Measurements from ENCODE around the gene OR52D1. TPM values are rescaled to one million over a fixed set of nuclear protein-coding genes. Genes with fewer than 3 reads are reported as not detected.

OR52D1 gene
- total RNA-seq = not detected
- long read RNA-seq = 0 reads

DNA sequence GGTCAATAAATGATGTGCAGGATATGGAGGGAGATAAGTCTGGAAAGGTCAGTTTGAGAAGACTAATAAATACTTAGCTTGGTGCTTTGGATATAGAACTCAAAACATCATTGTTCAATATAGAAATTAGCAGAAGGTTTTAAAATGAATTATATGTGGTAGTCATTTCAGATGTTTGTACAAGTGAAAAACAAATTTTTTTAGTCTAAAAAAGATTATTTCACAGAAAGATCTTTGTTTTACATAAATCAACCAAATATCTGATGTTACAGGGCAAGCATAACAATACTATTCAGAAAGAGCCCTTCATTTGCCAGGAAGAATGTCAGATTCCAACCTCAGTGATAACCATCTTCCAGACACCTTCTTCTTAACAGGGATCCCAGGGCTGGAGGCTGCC, at the start of gene OR52D1:
TSS of gene OR52D1 (plus strand) at position 301 of the 400 bp plus-strand sequence. CDS start at position 323, 22 bp downstream.
- Histone ChIP-seq H3K4me1 (no peaks in the 10 kb centered on the region), H3K9me3 (no peaks in the 10 kb centered on the region), H3K27me3 (no peaks in the 10 kb centered on the region), H3K27ac (no peak within 1 kb of the TSS), H3K4me3 (no peak within 1 kb of the TSS), H3K36me3 (no peaks in the 10 kb centered on the region)
- intact Hi-C loops (cut with DNase I) = no loop called here
- no peak for TF ChIP-seq POLR2A (IDR thresholded peaks at IDR 0.05)
- TF ChIP-seq, protein P1, sequence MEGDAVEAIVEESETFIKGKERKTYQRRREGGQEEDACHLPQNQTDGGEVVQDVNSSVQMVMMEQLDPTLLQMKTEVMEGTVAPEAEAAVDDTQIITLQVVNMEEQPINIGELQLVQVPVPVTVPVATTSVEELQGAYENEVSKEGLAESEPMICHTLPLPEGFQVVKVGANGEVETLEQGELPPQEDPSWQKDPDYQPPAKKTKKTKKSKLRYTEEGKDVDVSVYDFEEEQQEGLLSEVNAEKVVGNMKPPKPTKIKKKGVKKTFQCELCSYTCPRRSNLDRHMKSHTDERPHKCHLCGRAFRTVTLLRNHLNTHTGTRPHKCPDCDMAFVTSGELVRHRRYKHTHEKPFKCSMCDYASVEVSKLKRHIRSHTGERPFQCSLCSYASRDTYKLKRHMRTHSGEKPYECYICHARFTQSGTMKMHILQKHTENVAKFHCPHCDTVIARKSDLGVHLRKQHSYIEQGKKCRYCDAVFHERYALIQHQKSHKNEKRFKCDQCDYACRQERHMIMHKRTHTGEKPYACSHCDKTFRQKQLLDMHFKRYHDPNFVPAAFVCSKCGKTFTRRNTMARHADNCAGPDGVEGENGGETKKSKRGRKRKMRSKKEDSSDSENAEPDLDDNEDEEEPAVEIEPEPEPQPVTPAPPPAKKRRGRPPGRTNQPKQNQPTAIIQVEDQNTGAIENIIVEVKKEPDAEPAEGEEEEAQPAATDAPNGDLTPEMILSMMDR (IDR thresholded peaks at IDR 0.05) = no peak
- ATAC-seq (no peak), DNase-seq (no peak)

DNA sequence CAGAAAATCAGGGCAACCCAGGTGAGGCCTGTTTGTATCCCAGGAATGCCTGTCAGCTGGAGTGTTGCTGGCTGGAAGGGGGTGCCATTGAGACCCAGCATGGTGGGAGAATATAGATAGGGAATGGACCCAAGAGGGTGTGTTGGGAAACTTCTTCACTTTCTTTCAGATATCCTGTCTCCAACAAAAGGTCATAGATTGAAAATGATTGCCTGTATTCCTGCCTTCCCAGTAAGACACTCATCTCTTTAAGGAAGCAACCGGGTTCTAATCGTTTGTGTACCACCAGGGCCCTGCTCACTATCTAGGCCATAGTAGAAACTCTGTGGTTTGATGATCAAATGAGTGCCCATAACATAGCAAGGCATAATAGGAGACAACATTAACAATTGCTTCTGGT, 47.1 kb upstream of the OR52D1 start, which contains the start of gene OR51I1:
TSS of gene OR51I1 (minus strand) at position 101 of the 400 bp plus-strand sequence. CDS start at position 101, 0 bp downstream.
- Histone ChIP-seq H3K9me3 (no peaks in the 10 kb centered on the region), H3K27me3 (no peaks in the 10 kb centered on the region), H3K36me3 (no peaks in the 10 kb centered on the region), H3K27ac (no peak within 1 kb of the TSS), H3K4me1 (no peaks in the 10 kb centered on the region), H3K4me3 (no peak within 1 kb of the TSS)
- ATAC-seq = no peak
- 25% methylated on average over 2 of the region's 2 CpGs for WGBS (ENCODE audit: insufficient coverage, low coverage, low lambda C conversion rate, missing lambda C conversion rate)
- no peak for TF ChIP-seq POLR2A (IDR thresholded peaks at IDR 0.05)
- TF ChIP-seq, protein P1 (IDR thresholded peaks at IDR 0.05) = no peak
- DNase-seq = no peak
- intact Hi-C loops (cut with DNase I) = no loop called here

DNA sequence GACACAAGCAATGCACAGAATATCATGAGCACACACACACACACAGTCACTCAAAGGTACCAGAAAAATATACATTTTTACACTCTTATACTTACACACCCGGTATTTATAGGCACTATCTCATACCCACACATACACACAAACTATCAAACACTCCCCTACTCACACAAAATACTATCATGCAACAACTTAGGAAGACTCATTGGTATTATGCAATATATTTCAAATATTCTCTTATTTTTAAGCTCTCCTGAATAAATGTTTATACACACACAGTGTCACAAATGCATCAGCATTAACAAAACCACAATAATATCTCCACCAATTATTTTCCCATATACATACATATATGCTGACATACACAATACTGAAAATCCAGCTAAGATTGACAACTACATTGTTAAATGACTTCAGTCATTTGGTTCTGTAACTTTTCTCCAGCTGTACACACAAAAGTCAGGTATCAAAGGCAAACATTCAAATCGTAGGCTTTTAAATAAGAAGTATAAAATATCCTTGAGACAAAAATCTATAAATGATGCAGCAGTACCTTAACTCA, 44.6 kb upstream of the OR52D1 start:
- H3K4me3 ChIP-seq = no peak overlapping the region
- intact Hi-C loops (cut with DNase I) = no loop called here
- TF ChIP-seq, protein P1 (IDR thresholded peaks at IDR 0.05) = no peak
- TF ChIP-seq POLR2A (IDR thresholded peaks at IDR 0.05) = no peak
- H3K9me3 ChIP-seq = no peaks in the 10 kb centered on the region
- no peak overlapping the region for H3K27ac ChIP-seq
- no peaks in the 10 kb centered on the region for H3K36me3 ChIP-seq
- WGBS (ENCODE audit: insufficient coverage, low coverage, low lambda C conversion rate, missing lambda C conversion rate) = 17% methylated on average over 2 of the region's 2 CpGs
- H3K27me3 ChIP-seq = no peaks in the 10 kb centered on the region
- no peaks in the 10 kb centered on the region for H3K4me1 ChIP-seq
- ATAC-seq (no peak), DNase-seq (no peak)

DNA sequence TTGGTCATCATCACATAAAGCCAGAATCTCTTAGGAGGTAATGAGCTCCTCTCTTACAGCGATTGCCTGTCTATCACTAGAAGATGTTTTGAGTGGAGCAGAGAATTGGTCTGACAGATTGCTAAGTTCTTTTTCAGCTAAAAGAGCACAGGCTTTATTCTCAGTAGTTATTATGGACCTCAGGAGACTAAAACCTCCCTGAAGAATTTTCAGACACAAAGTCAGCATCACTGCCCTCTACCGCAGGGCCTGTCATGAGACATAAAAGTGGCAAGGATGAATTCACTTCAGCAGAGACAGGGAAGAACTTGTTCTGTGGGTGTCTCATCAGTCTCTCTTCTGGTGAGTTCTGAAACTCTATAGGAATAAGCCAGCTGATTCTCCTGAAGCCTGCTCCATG, 39.5 kb upstream of the OR52D1 start, which contains the start of gene OR51I2:
TSS of gene OR51I2 (plus strand) at position 301 of the 400 bp plus-strand sequence. CDS start 4,166 bp downstream, outside the sequence.
- 90% methylated on average over 2 of the region's 2 CpGs for WGBS (ENCODE audit: insufficient coverage, low coverage, low lambda C conversion rate, missing lambda C conversion rate)
- Histone ChIP-seq H3K36me3 (no peaks in the 10 kb centered on the region), H3K4me3 (no peak within 1 kb of the TSS), H3K27ac (no peak within 1 kb of the TSS), H3K27me3 (no peaks in the 10 kb centered on the region), H3K4me1 (no peaks in the 10 kb centered on the region), H3K9me3 (no peaks in the 10 kb centered on the region)
- ATAC-seq (no peak), DNase-seq (no peak)
- TF ChIP-seq, protein P1 (IDR thresholded peaks at IDR 0.05) = no peak
- no peak for TF ChIP-seq POLR2A (IDR thresholded peaks at IDR 0.05)
- intact Hi-C loops (cut with DNase I) = no loop called here
